NT2/D1 (cell line): ENCODE measurements around the gene NUMA1.

Experiments used
- SUZ12 ChIP-seq: IDR thresholded peaks from 2 replicates; pipeline ENCODE4 v1.6.1; 2011; ENCODE audit not compliant: insufficient read length, insufficient read depth; ENCODE audit errors: extremely low read depth
- YY1 ChIP-seq: IDR thresholded peaks from 2 replicates; pipeline ENCODE4 v1.6.1; 2011; ENCODE audit not compliant: insufficient read length, insufficient read depth

DNA sequence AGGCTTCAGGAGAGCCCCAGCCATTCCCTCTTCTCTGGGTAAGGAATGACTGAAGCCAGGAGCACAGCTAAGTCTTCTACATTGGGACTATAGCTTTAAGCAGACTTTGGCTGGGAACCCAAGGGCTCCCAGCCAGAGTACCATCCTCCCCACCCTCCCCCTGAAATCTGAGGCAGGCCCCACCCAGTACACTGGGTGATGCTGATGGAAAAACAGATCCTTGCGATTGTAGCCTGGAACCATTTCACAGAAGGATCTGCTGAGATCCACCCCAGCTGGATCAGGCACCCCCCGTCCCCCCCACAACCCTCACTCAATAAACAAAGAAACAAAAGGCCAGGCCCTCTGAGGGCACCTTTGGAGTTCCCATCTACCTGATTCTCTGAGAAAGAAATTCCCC is 41.9 kb downstream of the NUMA1 start:
- TF ChIP-seq YY1 (no peak), SUZ12 (no peak)
